Liver (tissue), 9 donors: Measurements from ENCODE around the gene ASPDH. TPM values are rescaled to one million over a fixed set of nuclear protein-coding genes. Genes with fewer than 3 reads are reported as not detected.

Source experiments
- DNase-seq: peaks from one replicate; pipeline ENCODE4 v3.0.0-alpha.2; 2017; ENCODE audit warnings: low spot score
- H3K27ac ChIP-seq, 2 donors: one replicate each; pipeline ENCODE4 v1.7.0; 2013; ENCODE audit warnings: inconsistent platforms in 2 of 2, low read length in 2 of 2, control low read depth in 1 of 2, low read depth in 1 of 2, mild to moderate bottlenecking in 1 of 2
- H3K27me3 ChIP-seq, 4 donors: one replicate each; pipeline versions ENCODE4 v1.6.1 to v1.7.0; 2013; ENCODE audit warnings: low read length in 3 of 4, inconsistent platforms in 1 of 4, mild to moderate bottlenecking in 1 of 4, moderate library complexity in 1 of 4; ENCODE audit not compliant: control insufficient read depth in 4 of 4, insufficient read depth in 4 of 4
- H3K36me3 ChIP-seq, 4 donors: one replicate each; pipeline versions ENCODE4 v1.6.1 to v1.7.0; 2013; ENCODE audit warnings: low read length in 3 of 4, mild to moderate bottlenecking in 3 of 4, low read depth in 1 of 4, moderate library complexity in 1 of 4; ENCODE audit not compliant: control insufficient read depth in 4 of 4, insufficient read depth in 3 of 4
- H3K4me1 ChIP-seq, 4 donors: one replicate each; pipeline versions ENCODE4 v1.6.1 to v1.7.0; 2013; ENCODE audit warnings: low read length in 3 of 4, mild to moderate bottlenecking in 3 of 4, moderate library complexity in 1 of 4; ENCODE audit not compliant: control insufficient read depth in 4 of 4, insufficient read depth in 4 of 4
- H3K4me3 ChIP-seq, 3 donors: one replicate each; pipeline versions ENCODE4 v1.6.1 to v1.7.0; 2013; ENCODE audit warnings: low read length in 3 of 3, control low read depth in 1 of 3, low read depth in 1 of 3, mild to moderate bottlenecking in 1 of 3
- H3K9ac ChIP-seq, 2 donors: one replicate each; pipeline ENCODE4 v1.7.0; 2013; ENCODE audit warnings: low read length in 2 of 2, mild to moderate bottlenecking in 2 of 2, moderate library complexity in 2 of 2, control low read depth in 1 of 2, low read depth in 1 of 2
- H3K9me3 ChIP-seq, 4 donors: one replicate each; pipeline versions ENCODE4 v1.6.1 to v1.7.0; 2013; ENCODE audit warnings: low read length in 3 of 4; ENCODE audit not compliant: control insufficient read depth in 4 of 4
- ATF3 ChIP-seq: IDR thresholded peaks from 2 replicates; pipeline ENCODE4 v1.6.1; 2016; ENCODE audit warnings: antibody characterized with exemption
- EGR1 ChIP-seq, 2 donors: IDR thresholded peaks; 2 replicates each; pipeline ENCODE4 v1.6.1; 2016 to 2018; ENCODE audit warnings: antibody characterized with exemption in 2 of 2, low read depth in 2 of 2
- FOXA1 ChIP-seq: IDR thresholded peaks from 2 replicates; pipeline ENCODE4 v1.6.1; 2016; ENCODE audit warnings: antibody characterized with exemption
- FOXA2 ChIP-seq: IDR thresholded peaks from 2 replicates; pipeline ENCODE4 v1.6.1; 2016; ENCODE audit warnings: antibody characterized with exemption
- GABPA ChIP-seq, 2 donors: IDR thresholded peaks in 1 of 2; conservative IDR thresholded peaks in 1 of 2; 2 replicates each; pipeline ENCODE4 v1.6.1; 2016; ENCODE audit warnings: antibody characterized with exemption in 2 of 2, mild to moderate bottlenecking in 1 of 2, moderate library complexity in 1 of 2
- HNF4A ChIP-seq, 2 donors: conservative IDR thresholded peaks; 2 replicates each; pipeline ENCODE4 v1.6.1; 2016; ENCODE audit warnings: antibody characterized with exemption in 2 of 2, mild to moderate bottlenecking in 2 of 2
- HNF4G ChIP-seq: IDR thresholded peaks from 2 replicates; pipeline ENCODE4 v1.6.1; 2016; ENCODE audit warnings: antibody characterized with exemption
- JUND ChIP-seq, 2 donors: IDR thresholded peaks; 2 replicates each; pipeline ENCODE4 v1.6.1; 2016; ENCODE audit warnings: antibody characterized with exemption in 2 of 2
- NR2F2 ChIP-seq: IDR thresholded peaks from 2 replicates; pipeline ENCODE4 v1.6.1; 2016; ENCODE audit warnings: antibody characterized with exemption
- RAD21 ChIP-seq, 2 donors: IDR thresholded peaks; 2 replicates each; pipeline ENCODE4 v1.6.1; 2016; ENCODE audit warnings: antibody characterized with exemption in 2 of 2, mild to moderate bottlenecking in 2 of 2
- RXRA ChIP-seq, 2 donors: IDR thresholded peaks; 2 replicates each; pipeline ENCODE4 v1.6.1; 2017 to 2018; ENCODE audit warnings: antibody characterized with exemption in 2 of 2, mild to moderate bottlenecking in 1 of 2
- TAF1 ChIP-seq: conservative IDR thresholded peaks from 2 replicates; pipeline ENCODE4 v1.6.1; 2016; ENCODE audit warnings: antibody characterized with exemption, mild to moderate bottlenecking
- WGBS: extraction: QIAGEN DNeasy Blood & Tissue Kit; methylation state at CpG from one replicate; pipeline ENCODE4 v1.1.7; 2013; 5-methylcytosine and 5-hydroxymethylcytosine counted together
- polyA plus RNA-seq, 2 donors: library from polyadenylated mRNA; stranded (reverse) in 1 of 2; unstranded in 1 of 2; fragments of 200-250 nt in 1 of 2; fragments of >200 nt in 1 of 2; fragmentation: Nextera tagmentation in 1 of 2; extraction: Ambion mirVana in 1 of 2; gene quantifications; one replicate each; pipeline versions ENCODE4 v1.2.1 to v1.2.3, GENCODE V29; 2013 to 2015
- total RNA-seq, 2 donors: library from RNA; depleted of rRNA; stranded (reverse); fragments of >200 nt; gene quantifications; one replicate each; pipeline ENCODE4 v1.2.3, GENCODE V29; 2014
- TF ChIP-seq, protein P1 (sequence below): fragments of 150-350 bp; IDR thresholded peaks from 2 replicates; pipeline ENCODE4 v1.5.1; 2017; ENCODE audit warnings: improper control_type of control experiment, low read depth, low read length; ENCODE audit not compliant: missing input control
- TF ChIP-seq, protein P2 (sequence below): IDR thresholded peaks from 2 replicates; pipeline ENCODE4 v1.6.1; 2016; ENCODE audit warnings: antibody characterized with exemption, mild to moderate bottlenecking
- TF ChIP-seq, protein P3 (sequence below): IDR thresholded peaks from 2 replicates; pipeline ENCODE4 v1.6.1; 2016; ENCODE audit warnings: antibody characterized with exemption
- donor health status: healthy.
- donor health status: healthy.
- donor health status: healthy.
- donor health status: healthy.
- donor health status: healthy.

Gene ASPDH
- total and polyA plus RNA-seq, 4 donors: 7.3 to 82.0 (median 37.1) TPM

DNA sequence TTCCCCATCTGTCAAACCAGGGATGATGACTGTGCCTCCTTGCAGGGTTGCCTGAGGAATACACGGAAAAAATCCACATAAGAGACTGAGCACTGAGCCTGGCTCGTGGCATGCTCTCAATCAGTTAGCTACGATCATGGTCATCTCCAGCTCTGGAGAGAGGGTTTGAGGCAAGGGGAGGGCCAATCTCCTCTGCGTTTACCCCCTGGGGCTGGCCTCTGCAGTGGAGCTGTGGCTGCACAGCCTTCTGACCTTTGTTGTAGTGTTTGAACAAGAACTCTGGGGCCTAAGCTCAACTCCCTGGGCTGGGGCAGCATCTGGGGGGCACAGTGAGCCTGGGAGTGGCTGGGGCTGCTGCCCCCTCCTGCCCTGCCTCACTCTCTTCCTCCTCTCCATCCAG lies 48.6 kb upstream of the ASPDH start:
- 34% methylated on average over 4 of the region's 4 CpGs for WGBS
- peaks cover 0 to under 1% (median 0%) of the 10 kb centered on the region in 4 donors for H3K4me1 ChIP-seq
- DNase-seq: no peak
- no peaks in the 10 kb centered on the region for H3K36me3 ChIP-seq
- H3K9ac ChIP-seq: no peak overlapping the region
- H3K9me3 ChIP-seq: no peaks in the 10 kb centered on the region
- peaks cover under 1 to 7% (median 6%) of the 10 kb centered on the region in 4 donors for H3K27me3 ChIP-seq
- TF ChIP-seq RAD21 (IDR thresholded peaks at IDR 0.05) (no peak), RXRA (IDR thresholded peaks at IDR 0.05) (no peak), GABPA (IDR thresholded peaks at IDR 0.05 in 1 of 2, conservative IDR thresholded peaks at IDR 0.05 in 1 of 2) (no peak), FOXA2 (no peak), EGR1 (IDR thresholded peaks at IDR 0.05; ENCODE audit: low read depth in 2 of 2) (no peak), TAF1 (no peak), NR2F2 (no peak), HNF4A (conservative IDR thresholded peaks at IDR 0.05) (no peak), HNF4G (no peak), ATF3 (no peak)
- TF ChIP-seq, protein P1, sequence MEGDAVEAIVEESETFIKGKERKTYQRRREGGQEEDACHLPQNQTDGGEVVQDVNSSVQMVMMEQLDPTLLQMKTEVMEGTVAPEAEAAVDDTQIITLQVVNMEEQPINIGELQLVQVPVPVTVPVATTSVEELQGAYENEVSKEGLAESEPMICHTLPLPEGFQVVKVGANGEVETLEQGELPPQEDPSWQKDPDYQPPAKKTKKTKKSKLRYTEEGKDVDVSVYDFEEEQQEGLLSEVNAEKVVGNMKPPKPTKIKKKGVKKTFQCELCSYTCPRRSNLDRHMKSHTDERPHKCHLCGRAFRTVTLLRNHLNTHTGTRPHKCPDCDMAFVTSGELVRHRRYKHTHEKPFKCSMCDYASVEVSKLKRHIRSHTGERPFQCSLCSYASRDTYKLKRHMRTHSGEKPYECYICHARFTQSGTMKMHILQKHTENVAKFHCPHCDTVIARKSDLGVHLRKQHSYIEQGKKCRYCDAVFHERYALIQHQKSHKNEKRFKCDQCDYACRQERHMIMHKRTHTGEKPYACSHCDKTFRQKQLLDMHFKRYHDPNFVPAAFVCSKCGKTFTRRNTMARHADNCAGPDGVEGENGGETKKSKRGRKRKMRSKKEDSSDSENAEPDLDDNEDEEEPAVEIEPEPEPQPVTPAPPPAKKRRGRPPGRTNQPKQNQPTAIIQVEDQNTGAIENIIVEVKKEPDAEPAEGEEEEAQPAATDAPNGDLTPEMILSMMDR: no peak
- TF ChIP-seq, protein P2, sequence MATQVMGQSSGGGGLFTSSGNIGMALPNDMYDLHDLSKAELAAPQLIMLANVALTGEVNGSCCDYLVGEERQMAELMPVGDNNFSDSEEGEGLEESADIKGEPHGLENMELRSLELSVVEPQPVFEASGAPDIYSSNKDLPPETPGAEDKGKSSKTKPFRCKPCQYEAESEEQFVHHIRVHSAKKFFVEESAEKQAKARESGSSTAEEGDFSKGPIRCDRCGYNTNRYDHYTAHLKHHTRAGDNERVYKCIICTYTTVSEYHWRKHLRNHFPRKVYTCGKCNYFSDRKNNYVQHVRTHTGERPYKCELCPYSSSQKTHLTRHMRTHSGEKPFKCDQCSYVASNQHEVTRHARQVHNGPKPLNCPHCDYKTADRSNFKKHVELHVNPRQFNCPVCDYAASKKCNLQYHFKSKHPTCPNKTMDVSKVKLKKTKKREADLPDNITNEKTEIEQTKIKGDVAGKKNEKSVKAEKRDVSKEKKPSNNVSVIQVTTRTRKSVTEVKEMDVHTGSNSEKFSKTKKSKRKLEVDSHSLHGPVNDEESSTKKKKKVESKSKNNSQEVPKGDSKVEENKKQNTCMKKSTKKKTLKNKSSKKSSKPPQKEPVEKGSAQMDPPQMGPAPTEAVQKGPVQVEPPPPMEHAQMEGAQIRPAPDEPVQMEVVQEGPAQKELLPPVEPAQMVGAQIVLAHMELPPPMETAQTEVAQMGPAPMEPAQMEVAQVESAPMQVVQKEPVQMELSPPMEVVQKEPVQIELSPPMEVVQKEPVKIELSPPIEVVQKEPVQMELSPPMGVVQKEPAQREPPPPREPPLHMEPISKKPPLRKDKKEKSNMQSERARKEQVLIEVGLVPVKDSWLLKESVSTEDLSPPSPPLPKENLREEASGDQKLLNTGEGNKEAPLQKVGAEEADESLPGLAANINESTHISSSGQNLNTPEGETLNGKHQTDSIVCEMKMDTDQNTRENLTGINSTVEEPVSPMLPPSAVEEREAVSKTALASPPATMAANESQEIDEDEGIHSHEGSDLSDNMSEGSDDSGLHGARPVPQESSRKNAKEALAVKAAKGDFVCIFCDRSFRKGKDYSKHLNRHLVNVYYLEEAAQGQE: no peak
- TF ChIP-seq, protein P3, sequence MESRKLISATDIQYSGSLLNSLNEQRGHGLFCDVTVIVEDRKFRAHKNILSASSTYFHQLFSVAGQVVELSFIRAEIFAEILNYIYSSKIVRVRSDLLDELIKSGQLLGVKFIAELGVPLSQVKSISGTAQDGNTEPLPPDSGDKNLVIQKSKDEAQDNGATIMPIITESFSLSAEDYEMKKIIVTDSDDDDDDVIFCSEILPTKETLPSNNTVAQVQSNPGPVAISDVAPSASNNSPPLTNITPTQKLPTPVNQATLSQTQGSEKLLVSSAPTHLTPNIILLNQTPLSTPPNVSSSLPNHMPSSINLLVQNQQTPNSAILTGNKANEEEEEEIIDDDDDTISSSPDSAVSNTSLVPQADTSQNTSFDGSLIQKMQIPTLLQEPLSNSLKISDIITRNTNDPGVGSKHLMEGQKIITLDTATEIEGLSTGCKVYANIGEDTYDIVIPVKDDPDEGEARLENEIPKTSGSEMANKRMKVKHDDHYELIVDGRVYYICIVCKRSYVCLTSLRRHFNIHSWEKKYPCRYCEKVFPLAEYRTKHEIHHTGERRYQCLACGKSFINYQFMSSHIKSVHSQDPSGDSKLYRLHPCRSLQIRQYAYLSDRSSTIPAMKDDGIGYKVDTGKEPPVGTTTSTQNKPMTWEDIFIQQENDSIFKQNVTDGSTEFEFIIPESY: no peak
- H3K27ac ChIP-seq: no peak overlapping the region
- no peak overlapping the region for H3K4me3 ChIP-seq

GRCh38 chr19:50559636-50560035 lies 45.9 kb upstream of the ASPDH start:
- Histone ChIP-seq H3K27ac (no peak overlapping the region), H3K9ac (no peak overlapping the region), H3K4me3 (no peak overlapping the region), H3K4me1 (peaks cover 0 to 11% (median 2%) of the 10 kb centered on the region in 4 donors), H3K9me3 (no peaks in the 10 kb centered on the region), H3K36me3 (no peaks in the 10 kb centered on the region), H3K27me3 (peaks cover under 1 to 6% (median 5%) of the 10 kb centered on the region in 4 donors)
- no peak for DNase-seq
- WGBS: 57% methylated on average over 10 of the region's 10 CpGs
- TF ChIP-seq, protein P2: no peak
- TF ChIP-seq ATF3 (no peak), FOXA2 (no peak), JUND (IDR thresholded peaks at IDR 0.05) (no peak), EGR1 (IDR thresholded peaks at IDR 0.05; ENCODE audit: low read depth in 2 of 2) (no peak), GABPA (IDR thresholded peaks at IDR 0.05 in 1 of 2, conservative IDR thresholded peaks at IDR 0.05 in 1 of 2) (no peak), RAD21 (IDR thresholded peaks at IDR 0.05) (no peak), FOXA1 (no peak), NR2F2 (no peak)
- TF ChIP-seq, protein P1: no peak
